CD4-positive, alpha-beta T cell (primary cell): ENCODE measurements around the gene BEND6. TPM values are rescaled to one million over a fixed set of nuclear protein-coding genes. Genes with fewer than 3 reads are reported as not detected.
"Not testable (repeated sequence)": the region's sequence is repeated elsewhere in the genome, so short reads cannot be mapped to it uniquely, and the experiment has no call there.

Experiments used
- ATAC-seq: fragments of 200-7000 bp; cut with Tn5 transposase; one replicate; pipeline ENCODE4 v1.10.0; 2022; ENCODE audit warnings: mild to moderate bottlenecking; ENCODE audit not compliant: poor library complexity
- CTCF ChIA-PET: fragments of 350-600 bp; sonication (Branson Sonifier 250); formaldehyde crosslinking; loops from one replicate; lab custom pipeline; 2021; ENCODE audit warnings: antibody characterized with exemption, inconsistent platforms; lab: Charles Lee
- POLR2A ChIA-PET: fragments of 350-600 bp; sonication (Branson Sonifier 250); formaldehyde crosslinking; loops from one replicate; lab custom pipeline; 2021; ENCODE audit warnings: antibody characterized with exemption, inconsistent platforms; lab: Charles Lee
- DNase-seq, 14 experiments: peaks; one replicate each; pipeline ENCODE4 v3.0.0-alpha.2; 2013 to 2020; ENCODE audit warnings: mixed read lengths in 2 of 14
- H3K27ac ChIP-seq, 2 donors: one replicate each; pipeline versions ENCODE4 v1.5.1 to v1.7.0; 2013; ENCODE audit warnings: low read length in 2 of 2, low read depth in 1 of 2, mild to moderate bottlenecking in 1 of 2
- H3K27me3 ChIP-seq, 2 experiments: 1 replicate in 1 of 2; 2 replicates in 1 of 2; pipeline versions ENCODE4 v1.6.1 to v1.7.0; 2013; ENCODE audit warnings: low read length in 2 of 2, control low read depth in 1 of 2, mild to moderate bottlenecking in 1 of 2, moderate library complexity in 1 of 2; ENCODE audit not compliant: insufficient read depth in 2 of 2, control insufficient read depth in 1 of 2
- H3K36me3 ChIP-seq: one replicate; pipeline ENCODE4 v1.6.1; 2013; ENCODE audit warnings: low read length, control low read depth; ENCODE audit not compliant: insufficient read depth
- H3K4me1 ChIP-seq: one replicate; pipeline ENCODE4 v1.6.1; 2013; ENCODE audit warnings: low read length, control low read depth; ENCODE audit not compliant: insufficient read depth
- H3K4me3 ChIP-seq: one replicate; pipeline ENCODE4 v1.5.1; 2013; ENCODE audit warnings: mild to moderate bottlenecking, low read length, moderate library complexity
- H3K9me3 ChIP-seq, 2 experiments: 1 replicate in 1 of 2; 2 replicates in 1 of 2; pipeline versions ENCODE4 v1.6.1 to v1.7.0; 2013; ENCODE audit warnings: low read length in 2 of 2, mild to moderate bottlenecking in 2 of 2, control low read depth in 1 of 2, moderate library complexity in 1 of 2; ENCODE audit not compliant: control insufficient read depth in 1 of 2, insufficient read depth in 1 of 2
- H3K27ac Mint-ChIP-seq: one replicate; pipeline ENCODE4 v1.8.0; 2020; ENCODE audit warnings: mixed read lengths
- H3K27me3 Mint-ChIP-seq: one replicate; pipeline ENCODE4 v1.8.0; 2021; ENCODE audit warnings: mixed read lengths
- H3K36me3 Mint-ChIP-seq: one replicate; pipeline ENCODE4 v1.8.0; 2021; ENCODE audit warnings: low read depth, mixed read lengths
- H3K4me1 Mint-ChIP-seq: one replicate; pipeline ENCODE4 v1.8.0; 2021; ENCODE audit warnings: low read depth, mixed read lengths
- H3K4me3 Mint-ChIP-seq: one replicate; pipeline ENCODE4 v1.8.0; 2020; ENCODE audit warnings: mild to moderate bottlenecking, mixed read lengths
- H3K9me3 Mint-ChIP-seq: one replicate; pipeline ENCODE4 v1.8.0; 2020; ENCODE audit warnings: mixed read lengths
- intact Hi-C, 2 experiments: fragments of 100-400 bp; cut with DNase I in 1 of 2; cut with micrococcal nuclease in 1 of 2; formaldehyde crosslinking; loops; one replicate each; pipeline versions ENCODE4 v1.15.1 to v1.9.0; 2023 to 2025; cut with DNase I, micrococcal nuclease
- total RNA-seq, 174 experiments: library from RNA in 2 of 174; stranded (reverse) in 2 of 174; gene quantifications; one replicate each; pipeline ENCODE4 v1.2.3 and lab custom pipeline; 2021 to 2026
- TF ChIP-seq, protein P1 (sequence below): fragments of 200-600 bp; IDR thresholded peaks from one replicate; pipeline ENCODE4 v1.8.0; 2022; ENCODE audit warnings: antibody characterized with exemption, mild to moderate bottlenecking

BEND6 gene
- total RNA-seq, 2 experiments from 2014 or later = not detected

DNA sequence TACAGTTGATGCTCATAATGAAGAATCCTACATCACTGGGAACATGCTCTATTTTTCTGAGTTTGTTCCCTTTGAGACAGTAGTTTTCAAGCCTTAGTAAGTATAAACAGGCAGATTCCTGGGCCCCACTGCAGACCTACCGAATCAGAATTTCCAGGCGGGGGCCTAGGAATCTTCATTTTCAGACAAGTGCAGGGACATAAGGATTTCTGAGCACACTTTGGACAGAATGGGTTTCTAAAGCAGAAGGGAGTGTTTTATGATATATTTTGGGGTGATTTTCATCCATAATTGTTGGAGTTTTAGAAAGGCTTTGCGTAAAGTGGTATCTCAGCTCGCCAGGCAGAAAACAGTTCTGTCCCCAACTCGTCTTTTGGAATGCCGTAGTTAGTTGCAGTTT, 93.0 kb downstream of the BEND6 start:
- H3K27me3 Mint-ChIP-seq, H3K9me3 Mint-ChIP-seq, H3K27ac ChIP-seq, CTCF ChIA-PET, H3K36me3 ChIP-seq, POLR2A ChIA-PET, ATAC-seq, H3K9me3 ChIP-seq, H3K4me3 ChIP-seq, DNase-seq, H3K27me3 ChIP-seq, H3K4me1 ChIP-seq: not testable (repeated sequence)
- H3K27ac Mint-ChIP-seq = peak overlapping the region; percentile 61
- H3K4me3 Mint-ChIP-seq = peak overlapping the region; percentile 57
- H3K4me1 Mint-ChIP-seq = peaks cover 34% of the 10 kb centered on the region
- peaks cover 46% of the 10 kb centered on the region for H3K36me3 Mint-ChIP-seq
- intact Hi-C loops = loop anchor here (2.0 to 10.0 kb wide), 3 partner anchors 43 to 179 kb away; partner anchors contain the start of genes RAB23 (in 1 of the 2) and ZNF451 (in 1 of the 2)

- H3K4me1 Mint-ChIP-seq = peaks cover 34% of the 10 kb centered on the region
- H3K27ac Mint-ChIP-seq = peak overlapping the region; percentile 61
- DNase-seq = no peak
- peaks cover 53% of the 10 kb centered on the region for H3K36me3 Mint-ChIP-seq
- H3K9me3 Mint-ChIP-seq = no peaks in the 10 kb centered on the region
- ChIA-PET POLR2A (no interaction called here), CTCF (no interaction called here)
- peak overlapping the region; percentile 57 for H3K4me3 Mint-ChIP-seq
- peaks cover 17% of the 10 kb centered on the region for H3K36me3 ChIP-seq
- H3K27me3 ChIP-seq = no peaks in the 10 kb centered on the region
- TF ChIP-seq, protein P1, sequence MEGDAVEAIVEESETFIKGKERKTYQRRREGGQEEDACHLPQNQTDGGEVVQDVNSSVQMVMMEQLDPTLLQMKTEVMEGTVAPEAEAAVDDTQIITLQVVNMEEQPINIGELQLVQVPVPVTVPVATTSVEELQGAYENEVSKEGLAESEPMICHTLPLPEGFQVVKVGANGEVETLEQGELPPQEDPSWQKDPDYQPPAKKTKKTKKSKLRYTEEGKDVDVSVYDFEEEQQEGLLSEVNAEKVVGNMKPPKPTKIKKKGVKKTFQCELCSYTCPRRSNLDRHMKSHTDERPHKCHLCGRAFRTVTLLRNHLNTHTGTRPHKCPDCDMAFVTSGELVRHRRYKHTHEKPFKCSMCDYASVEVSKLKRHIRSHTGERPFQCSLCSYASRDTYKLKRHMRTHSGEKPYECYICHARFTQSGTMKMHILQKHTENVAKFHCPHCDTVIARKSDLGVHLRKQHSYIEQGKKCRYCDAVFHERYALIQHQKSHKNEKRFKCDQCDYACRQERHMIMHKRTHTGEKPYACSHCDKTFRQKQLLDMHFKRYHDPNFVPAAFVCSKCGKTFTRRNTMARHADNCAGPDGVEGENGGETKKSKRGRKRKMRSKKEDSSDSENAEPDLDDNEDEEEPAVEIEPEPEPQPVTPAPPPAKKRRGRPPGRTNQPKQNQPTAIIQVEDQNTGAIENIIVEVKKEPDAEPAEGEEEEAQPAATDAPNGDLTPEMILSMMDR = no peak
- no peak overlapping the region for H3K4me3 ChIP-seq
- intact Hi-C loops = loop anchor here (2.0 to 10.0 kb wide), 3 partner anchors 42 to 179 kb away; partner anchors contain the start of genes RAB23 (in 1 of the 2) and ZNF451 (in 1 of the 2)
- no peak overlapping the region for H3K27ac ChIP-seq
- peaks cover 4% of the 10 kb centered on the region for H3K4me1 ChIP-seq
- H3K27me3 Mint-ChIP-seq = no peaks in the 10 kb centered on the region
- ATAC-seq = no peak
- no peaks in the 10 kb centered on the region for H3K9me3 ChIP-seq
These were observed 93.7 kb downstream of the BEND6 start for GRCh38 chr6:57048577-57048976.

DNA sequence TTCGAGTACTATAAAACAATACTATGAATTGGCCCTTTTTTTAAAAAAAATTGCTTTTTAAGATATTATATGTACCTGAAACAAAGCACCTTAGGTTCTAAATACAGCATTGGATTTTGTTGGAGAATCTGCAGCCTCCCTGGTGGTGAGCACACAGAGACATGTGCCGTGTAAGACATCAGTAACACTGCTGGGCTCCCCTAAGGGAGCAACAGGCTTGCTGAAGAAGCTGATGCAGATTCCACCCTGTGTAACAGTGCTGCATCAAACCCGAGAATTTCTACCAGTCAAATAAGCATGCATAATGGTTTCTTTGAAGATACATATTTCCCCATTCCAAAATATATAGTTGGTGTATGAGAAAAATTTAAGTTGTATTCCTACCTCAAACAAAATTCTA, 108.9 kb downstream of the BEND6 start:
- TF ChIP-seq, protein P1 = no peak
- Mint-ChIP-seq H3K4me1 (peaks cover 4% of the 10 kb centered on the region), H3K27me3 (no peaks in the 10 kb centered on the region), H3K27ac (no peak overlapping the region), H3K9me3 (no peaks in the 10 kb centered on the region), H3K4me3 (no peak overlapping the region), H3K36me3 (peaks cover 60% of the 10 kb centered on the region)
- no peaks in the 10 kb centered on the region for H3K4me1 ChIP-seq
- no peak overlapping the region for H3K4me3 ChIP-seq
- DNase-seq (no peak), ATAC-seq (no peak)
- H3K9me3 ChIP-seq = no peaks in the 10 kb centered on the region
- intact Hi-C loops = no loop called here
- no peak overlapping the region for H3K27ac ChIP-seq
- CTCF ChIA-PET = no interaction called here
- H3K27me3 ChIP-seq = no peaks in the 10 kb centered on the region
- peaks cover 18% of the 10 kb centered on the region for H3K36me3 ChIP-seq
- POLR2A ChIA-PET = no interaction called here

DNA sequence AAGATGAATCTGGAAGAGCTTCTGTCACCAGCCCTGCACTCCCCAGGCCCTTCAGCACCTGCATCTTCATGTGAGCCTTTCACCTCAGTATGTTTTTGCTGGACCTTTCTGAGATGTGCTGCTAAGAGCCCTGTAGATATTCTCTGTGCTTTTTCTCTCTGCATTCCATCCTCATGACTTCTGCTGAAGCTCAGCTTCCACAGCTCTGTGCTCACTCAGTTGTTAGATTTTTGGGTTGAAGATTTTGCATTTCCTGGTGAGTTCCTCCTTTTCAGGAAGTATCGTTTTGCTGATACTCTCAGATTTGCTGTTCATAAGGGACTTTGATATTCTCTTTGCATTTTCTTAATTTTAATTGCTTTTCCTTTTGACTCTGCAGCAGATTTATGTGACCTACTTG, 109.9 kb downstream of the BEND6 start:
- Histone ChIP-seq H3K27me3 (no peaks in the 10 kb centered on the region), H3K9me3 (no peaks in the 10 kb centered on the region), H3K4me3 (no peak overlapping the region), H3K27ac (no peak overlapping the region), H3K36me3 (peaks cover 16% of the 10 kb centered on the region), H3K4me1 (no peaks in the 10 kb centered on the region)
- TF ChIP-seq, protein P1 = no peak
- ChIA-PET POLR2A (interaction anchor here (0.7 kb wide), 1 partner anchor 19 kb away, joined by 3 read pairs; no protein-coding TSS in a partner anchor), CTCF (interaction anchor here (0.8 kb wide), 1 partner anchor 30 kb away, joined by 3 read pairs; no protein-coding TSS in a partner anchor)
- Mint-ChIP-seq H3K27me3 (no peaks in the 10 kb centered on the region), H3K27ac (no peak overlapping the region), H3K9me3 (no peaks in the 10 kb centered on the region), H3K36me3 (peaks cover 55% of the 10 kb centered on the region), H3K4me1 (peaks cover 4% of the 10 kb centered on the region), H3K4me3 (no peak overlapping the region)
- intact Hi-C loops = no loop called here
- no peak for ATAC-seq
- no peak for DNase-seq
